ENCODE measurements around the gene RABEPK. TPM values are rescaled to one million over a fixed set of nuclear protein-coding genes. Genes with fewer than 3 reads are reported as not detected.

RABEPK gene
- total RNA-seq, 1 donor from 2014 or later, result 14.7 TPM

- Histone ChIP-seq H3K27me3 (no peaks in the 10 kb centered on the region), H3K27ac (no peak overlapping the region), H3K4me3 (no peak overlapping the region), H3K4me1 (peaks cover 53% of the 10 kb centered on the region), H3K9me3 (no peaks in the 10 kb centered on the region), H3K36me3 (peaks cover 0 to 3% of the 10 kb centered on the region in 2 donors)
- TF ChIP-seq CTCF (IDR thresholded peaks at IDR 0.05) (no peak), POLR2AphosphoS5 (IDR thresholded peaks at IDR 0.05; ENCODE audit: insufficient read depth in 1 of 2, low read depth in 1 of 2) (no peak), POLR2A (IDR thresholded peaks at IDR 0.05) (no peak)
- intact Hi-C loops (cut with DNase I), result no loop called here
- no peak for DNase-seq (ENCODE audit: extremely low spot score in 2 of 2)
These were observed 68.7 kb downstream of the RABEPK start for GRCh38 chr9:125269014-125269397.

- no peak for DNase-seq (ENCODE audit: extremely low spot score in 2 of 2)
- intact Hi-C loops (cut with DNase I), result no loop called here
- Histone ChIP-seq H3K27ac (no peak overlapping the region), H3K4me3 (no peak overlapping the region), H3K4me1 (peaks cover 41% of the 10 kb centered on the region), H3K36me3 (no peaks in the 10 kb centered on the region), H3K27me3 (no peaks in the 10 kb centered on the region), H3K9me3 (no peaks in the 10 kb centered on the region)
- TF ChIP-seq POLR2A (IDR thresholded peaks at IDR 0.05) (no peak), CTCF (IDR thresholded peaks at IDR 0.05) (no peak), POLR2AphosphoS5 (IDR thresholded peaks at IDR 0.05; ENCODE audit: insufficient read depth in 1 of 2, low read depth in 1 of 2) (no peak)
These were observed 70.7 kb downstream of the RABEPK start for GRCh38 chr9:125271081-125271480.

GRCh38 chr9:125272697-125273096 lies 72.4 kb downstream of the RABEPK start:
- no peak overlapping the region for H3K27ac ChIP-seq
- H3K36me3 ChIP-seq, result no peaks in the 10 kb centered on the region
- peaks cover 50% of the 10 kb centered on the region for H3K4me1 ChIP-seq
- DNase-seq (ENCODE audit: extremely low spot score in 2 of 2), result no peak
- H3K4me3 ChIP-seq, result no peak overlapping the region
- no peaks in the 10 kb centered on the region for H3K27me3 ChIP-seq
- intact Hi-C loops (cut with DNase I), result no loop called here
- no peak for TF ChIP-seq POLR2AphosphoS5 (IDR thresholded peaks at IDR 0.05; ENCODE audit: insufficient read depth in 1 of 2, low read depth in 1 of 2)
- no peak for TF ChIP-seq CTCF (IDR thresholded peaks at IDR 0.05)
- TF ChIP-seq POLR2A (IDR thresholded peaks at IDR 0.05), result no peak
- H3K9me3 ChIP-seq, result no peaks in the 10 kb centered on the region

GRCh38 chr9:125276771-125277170 lies 76.4 kb downstream of the RABEPK start:
- intact Hi-C loops (cut with DNase I), result no loop called here
- no peaks in the 10 kb centered on the region for H3K27me3 ChIP-seq
- H3K27ac ChIP-seq, result no peak overlapping the region
- peaks cover 38% of the 10 kb centered on the region for H3K4me1 ChIP-seq
- DNase-seq (ENCODE audit: extremely low spot score in 2 of 2), result no peak
- H3K9me3 ChIP-seq, result no peaks in the 10 kb centered on the region
- H3K4me3 ChIP-seq, result no peak overlapping the region
- TF ChIP-seq POLR2AphosphoS5 (IDR thresholded peaks at IDR 0.05; ENCODE audit: insufficient read depth in 1 of 2, low read depth in 1 of 2) (no peak), POLR2A (IDR thresholded peaks at IDR 0.05) (no peak), CTCF (IDR thresholded peaks at IDR 0.05) (no peak)
- H3K36me3 ChIP-seq, result no peaks in the 10 kb centered on the region

- H3K27ac ChIP-seq, result no peak overlapping the region
- H3K36me3 ChIP-seq, result no peaks in the 10 kb centered on the region
- intact Hi-C loops (cut with DNase I), result no loop called here
- no peak overlapping the region for H3K4me3 ChIP-seq
- no peak for DNase-seq (ENCODE audit: extremely low spot score in 2 of 2)
- H3K9me3 ChIP-seq, result no peaks in the 10 kb centered on the region
- H3K4me1 ChIP-seq, result peaks cover 32% of the 10 kb centered on the region
- no peaks in the 10 kb centered on the region for H3K27me3 ChIP-seq
- TF ChIP-seq POLR2AphosphoS5 (IDR thresholded peaks at IDR 0.05; ENCODE audit: insufficient read depth in 1 of 2, low read depth in 1 of 2) (no peak), CTCF (IDR thresholded peaks at IDR 0.05) (no peak), POLR2A (IDR thresholded peaks at IDR 0.05) (no peak)
These were observed 77.1 kb downstream of the RABEPK start for GRCh38 chr9:125277411-125277810.
